HCT116 (cell line): ENCODE results near the gene CSNK1D.

ENCODE experiments used
- CBX3 ChIP-seq: IDR thresholded peaks from 2 replicates; pipeline ENCODE4 v1.6.1; 2012; ENCODE audit warnings: low read depth
- CEBPB ChIP-seq: IDR thresholded peaks from 2 replicates; pipeline ENCODE4 v1.6.1; 2012; ENCODE audit warnings: low read depth
- CTCF ChIP-seq, 3 experiments: fragments of 200-600 bp in 1 of 3; sonication (generic) in 1 of 3; IDR thresholded peaks in 2 of 3; conservative IDR thresholded peaks in 1 of 3; 2 replicates each; pipeline ENCODE4 v1.5.1; 2012 to 2017; ENCODE audit warnings: low read depth in 2 of 3, low read length in 2 of 3, antibody characterized with exemption in 1 of 3, borderline replicate concordance in 1 of 3, control low read depth in 1 of 3, mild to moderate bottlenecking in 1 of 3, mixed read lengths in 1 of 3, mixed run types in 1 of 3, moderate library complexity in 1 of 3; ENCODE audit not compliant: insufficient read depth in 1 of 3
- MAX ChIP-seq: IDR thresholded peaks from 2 replicates; pipeline ENCODE4 v1.6.1; 2012
- POLR2A ChIP-seq: IDR thresholded peaks from 2 replicates; pipeline ENCODE4 v1.7.0; 2011; ENCODE audit warnings: borderline replicate concordance; ENCODE audit not compliant: insufficient read depth, insufficient read length; ENCODE audit errors: extremely low read depth
- TCF7L2 ChIP-seq: IDR thresholded peaks from 2 replicates; pipeline ENCODE4 v1.7.0; 2011; ENCODE audit warnings: borderline replicate concordance, inconsistent platforms; ENCODE audit not compliant: insufficient read depth, insufficient read length; ENCODE audit errors: extremely low read depth
- YY1 ChIP-seq: IDR thresholded peaks from 2 replicates; pipeline ENCODE4 v1.6.1; 2011; ENCODE audit warnings: low read length, low read depth, moderate library complexity, mild to moderate bottlenecking; ENCODE audit not compliant: insufficient replicate concordance; ENCODE audit errors: extremely low read depth

GRCh38 chr17:82256242-82256885 lies 17.1 kb downstream of the CSNK1D start:
- no peak for TF ChIP-seq CTCF (IDR thresholded peaks at IDR 0.05 in 2 of 3, conservative IDR thresholded peaks at IDR 0.05 in 1 of 3; ENCODE audit: borderline replicate concordance in 1 of 3, insufficient read depth in 1 of 3, low read depth in 2 of 3, low read length in 2 of 3)
- TF ChIP-seq POLR2A, result no peak
- TF ChIP-seq CEBPB, result no peak
- TF ChIP-seq TCF7L2, result no peak
- no peak for TF ChIP-seq YY1
- TF ChIP-seq MAX, result no peak
- TF ChIP-seq CBX3, result no peak
